ENCODE results near the gene RASA3. TPM values are rescaled to one million over a fixed set of nuclear protein-coding genes. Genes with fewer than 3 reads are reported as not detected.
A peak's percentile ranks its signal among the peaks of the same experiment; 100 is the strongest.
"Not testable (repeated sequence)": the region's sequence is repeated elsewhere in the genome, so short reads cannot be mapped to it uniquely, and the experiment has no call there.

Gene RASA3
- total RNA-seq, 1 experiment from 2014 or later, result 0.95 TPM

- Histone ChIP-seq H3K9me3 (no peaks in the 10 kb centered on the region), H3K36me3 (ENCODE audit: control insufficient read depth, insufficient read depth, low read length) (no peaks in the 10 kb centered on the region), H3K4me1 (peaks cover 13% of the 10 kb centered on the region), H3K27me3 (replicated peaks; ENCODE audit: control insufficient read depth, insufficient read depth, low read length) (no peaks in the 10 kb centered on the region), H3K4me3 (ENCODE audit: low read depth, low read length) (no peak overlapping the region)
- no peak for TF ChIP-seq CTCF (IDR thresholded peaks at IDR 0.05; ENCODE audit: insufficient read depth in 1 of 2, low read depth in 1 of 2, low read length in 1 of 2, severe bottlenecking in 1 of 2, unreplicated experiment in 1 of 2)
- Mint-ChIP-seq H3K4me1 (ENCODE audit: low read depth, unreplicated experiment) (peaks cover 7% of the 10 kb centered on the region), H3K4me3 (ENCODE audit: unreplicated experiment) (no peak overlapping the region), H3K36me3 (ENCODE audit: insufficient read depth, unreplicated experiment) (no peaks in the 10 kb centered on the region), H3K27me3 (ENCODE audit: insufficient read depth, unreplicated experiment) (no peaks in the 10 kb centered on the region), H3K27ac (ENCODE audit: unreplicated experiment) (no peak overlapping the region), H3K9me3 (ENCODE audit: unreplicated experiment) (no peaks in the 10 kb centered on the region)
- no TSS peak for BruUV-seq (replicated peaks)
- intact Hi-C loops (cut with micrococcal nuclease; ENCODE audit: unreplicated experiment), result loop anchor here (10.0 kb wide), 1 partner anchor 48 kb away; no protein-coding TSS in a partner anchor
- POLR2A ChIA-PET, result no interaction called here
- CTCF ChIA-PET, result no interaction called here
- peak in 1 of 2 experiments; percentile 21 for DNase-seq
Observed at GRCh38 chr13:114112231-114112825, 20.1 kb downstream of the RASA3 start.

DNA sequence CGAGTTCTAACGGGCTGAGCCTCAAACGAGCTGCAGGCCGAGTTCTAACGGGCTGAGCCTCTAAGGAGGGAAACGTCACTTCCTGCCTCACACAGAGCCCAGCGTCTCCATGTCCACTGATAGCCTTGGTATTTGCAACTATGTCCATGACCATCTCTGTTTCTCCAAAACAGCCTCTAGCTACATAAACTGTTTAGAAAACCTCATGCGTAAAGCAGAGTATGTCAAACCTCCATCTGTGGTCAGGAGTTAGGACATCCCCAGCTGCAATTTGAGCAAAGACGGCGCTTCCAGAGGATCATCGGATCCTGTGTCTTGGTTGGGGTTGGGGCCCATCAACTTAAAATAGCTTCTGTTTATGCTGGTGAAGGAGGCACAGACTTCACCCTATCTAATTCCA, 20.8 kb downstream of the RASA3 start:
- no peaks in the 10 kb centered on the region for H3K9me3 ChIP-seq
- no peak overlapping the region for H3K4me3 ChIP-seq (ENCODE audit: low read depth, low read length)
- Mint-ChIP-seq H3K36me3 (ENCODE audit: insufficient read depth, unreplicated experiment) (no peaks in the 10 kb centered on the region), H3K4me3 (ENCODE audit: unreplicated experiment) (no peak overlapping the region), H3K9me3 (ENCODE audit: unreplicated experiment) (no peaks in the 10 kb centered on the region), H3K4me1 (ENCODE audit: low read depth, unreplicated experiment) (peaks cover 7% of the 10 kb centered on the region), H3K27me3 (ENCODE audit: insufficient read depth, unreplicated experiment) (no peaks in the 10 kb centered on the region), H3K27ac (ENCODE audit: unreplicated experiment) (no peak overlapping the region)
- peak in 1 of 2 experiments; percentile 21 for DNase-seq
- H3K4me1 ChIP-seq, result peaks cover 13% of the 10 kb centered on the region
- no peaks in the 10 kb centered on the region for H3K36me3 ChIP-seq (ENCODE audit: control insufficient read depth, insufficient read depth, low read length)
- POLR2A ChIA-PET, result no interaction called here
- H3K27me3 ChIP-seq (replicated peaks; ENCODE audit: control insufficient read depth, insufficient read depth, low read length), result no peaks in the 10 kb centered on the region
- no peak for TF ChIP-seq CTCF (IDR thresholded peaks at IDR 0.05; ENCODE audit: insufficient read depth in 1 of 2, low read depth in 1 of 2, low read length in 1 of 2, severe bottlenecking in 1 of 2, unreplicated experiment in 1 of 2)
- BruUV-seq (replicated peaks), result no TSS peak
- CTCF ChIA-PET, result no interaction called here
- intact Hi-C loops (cut with micrococcal nuclease; ENCODE audit: unreplicated experiment), result loop anchor here (10.0 kb wide), 1 partner anchor 47 kb away; no protein-coding TSS in a partner anchor

DNA sequence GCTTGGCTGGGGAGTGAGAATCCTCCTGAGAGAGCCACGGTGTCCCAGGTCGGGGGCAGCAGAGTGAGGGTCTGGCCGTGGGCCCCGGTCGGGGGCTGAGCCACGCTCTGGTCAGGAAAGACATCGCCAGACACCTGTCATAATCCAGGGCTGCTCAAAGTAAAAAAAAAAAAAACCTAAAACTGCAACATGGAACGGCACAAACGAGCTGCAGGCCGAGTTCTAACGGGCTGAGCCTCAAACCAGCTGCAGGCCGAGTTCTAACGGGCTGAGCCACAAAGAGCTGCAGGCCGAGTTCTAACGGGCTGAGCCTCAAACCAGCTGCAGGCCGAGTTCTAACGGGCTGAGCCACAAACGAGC, 21.6 kb downstream of the RASA3 start:
- BruUV-seq (replicated peaks); H3K9me3 ChIP-seq; H3K36me3 Mint-ChIP-seq (ENCODE audit: insufficient read depth, unreplicated experiment); H3K27me3 ChIP-seq (replicated peaks; ENCODE audit: control insufficient read depth, insufficient read depth, low read length); H3K4me1 ChIP-seq; H3K9me3 Mint-ChIP-seq (ENCODE audit: unreplicated experiment); H3K27me3 Mint-ChIP-seq (ENCODE audit: insufficient read depth, unreplicated experiment); H3K4me1 Mint-ChIP-seq (ENCODE audit: low read depth, unreplicated experiment); H3K36me3 ChIP-seq (ENCODE audit: control insufficient read depth, insufficient read depth, low read length); H3K27ac Mint-ChIP-seq (ENCODE audit: unreplicated experiment); CTCF ChIA-PET; H3K4me3 ChIP-seq (ENCODE audit: low read depth, low read length); H3K4me3 Mint-ChIP-seq (ENCODE audit: unreplicated experiment); DNase-seq; POLR2A ChIA-PET: not testable (repeated sequence)
- intact Hi-C loops (cut with micrococcal nuclease; ENCODE audit: unreplicated experiment), result loop anchor here (10.0 kb wide), 1 partner anchor 46 kb away; no protein-coding TSS in a partner anchor
